Measurements from ENCODE around the gene RNF128.

GRCh38 chrX:106742193-106742592 is 15.7 kb downstream of the RNF128 start:
- TF ChIP-seq SPI1 (IDR thresholded peaks at IDR 0.05; ENCODE audit: low read depth, low read length): no peak
- TF ChIP-seq POLR2A (IDR thresholded peaks at IDR 0.05; ENCODE audit: low read depth, low read length): no peak
- TF ChIP-seq POLR2AphosphoS5 (IDR thresholded peaks at IDR 0.05; ENCODE audit: low read depth, low read length): no peak
- no peak for TF ChIP-seq POU2F2 (IDR thresholded peaks at IDR 0.05; ENCODE audit: low read depth, low read length)
- TF ChIP-seq TAF1 (IDR thresholded peaks at IDR 0.05; ENCODE audit: low read depth, low read length): no peak
- TF ChIP-seq PAX5 (IDR thresholded peaks at IDR 0.05; ENCODE audit: insufficient read depth, low read length, severe bottlenecking): no peak
